HepG2 (cell line): ENCODE results near the gene ZNF786. TPM values are rescaled to one million over a fixed set of nuclear protein-coding genes. Genes with fewer than 3 reads are reported as not detected.

Source experiments
- CHCHD3 ChIP-seq: sonication (generic); formaldehyde crosslinking; IDR thresholded peaks from 2 replicates; pipeline ENCODE4 v1.8.0; 2022; ENCODE audit warnings: mild to moderate bottlenecking, missing genetic modification reagents, moderate library complexity
- ETV6 ChIP-seq: sonication (generic); formaldehyde crosslinking; conservative IDR thresholded peaks from 2 replicates; pipeline ENCODE4 v1.4.0; 2020; ENCODE audit warnings: missing genetic modification reagents
- GATA4 ChIP-seq: sonication (generic); IDR thresholded peaks from 2 replicates; pipeline ENCODE4 v1.6.1; 2016; ENCODE audit warnings: antibody characterized with exemption, low read depth, borderline replicate concordance
- MTF2 ChIP-seq: sonication (generic); formaldehyde crosslinking; IDR thresholded peaks from 2 replicates; pipeline ENCODE4 v1.5.0; 2020; ENCODE audit warnings: missing genetic modification reagents, borderline replicate concordance
- NKX3-1 ChIP-seq: sonication (generic); formaldehyde crosslinking; IDR thresholded peaks from 2 replicates; pipeline ENCODE4 v1.5.0; 2020; ENCODE audit warnings: missing genetic modification reagents
- NR2F2 ChIP-seq: IDR thresholded peaks from 2 replicates; pipeline ENCODE4 v1.6.1; 2012; ENCODE audit warnings: low read depth, inconsistent platforms, borderline replicate concordance
- SOX13 ChIP-seq, 3 experiments: fragments of 450-650 bp in 1 of 3; sonication (generic) in 1 of 3; formaldehyde crosslinking in 1 of 3; IDR thresholded peaks in 2 of 3; conservative IDR thresholded peaks in 1 of 3; 2 replicates each; pipeline versions ENCODE4 v1.5.0 to v1.6.1; 2016 to 2020; ENCODE audit warnings: antibody characterized with exemption in 1 of 3, mild to moderate bottlenecking in 1 of 3, missing compliant biosample characterization in 1 of 3, missing genetic modification reagents in 1 of 3, moderate library complexity in 1 of 3
- ZBTB3 ChIP-seq: sonication (generic); formaldehyde crosslinking; IDR thresholded peaks from 2 replicates; pipeline ENCODE4 v1.4.0; 2020; ENCODE audit warnings: low read depth, mild to moderate bottlenecking, moderate library complexity, missing genetic modification reagents, borderline replicate concordance
- ZHX2 ChIP-seq, 2 experiments: sonication (generic) in 1 of 2; formaldehyde crosslinking in 1 of 2; IDR thresholded peaks; 2 replicates each; pipeline versions ENCODE4 v1.6.1 to v1.9.0; 2014 to 2022; ENCODE audit warnings: antibody characterized with exemption in 1 of 2, borderline replicate concordance in 1 of 2, inconsistent platforms in 1 of 2, low read depth in 1 of 2, missing genetic modification reagents in 1 of 2
- ZNF124 ChIP-seq: sonication (generic); formaldehyde crosslinking; IDR thresholded peaks from 2 replicates; pipeline ENCODE4 v1.4.0; 2020; ENCODE audit warnings: missing genetic modification reagents
- ZNF296 ChIP-seq: sonication (generic); formaldehyde crosslinking; conservative IDR thresholded peaks from 2 replicates; pipeline ENCODE4 v1.5.0; 2020; ENCODE audit warnings: mild to moderate bottlenecking, missing genetic modification reagents
- ZNF30 ChIP-seq: sonication (generic); formaldehyde crosslinking; IDR thresholded peaks from 2 replicates; pipeline ENCODE4 v1.5.0; 2020; ENCODE audit warnings: mild to moderate bottlenecking, missing genetic modification reagents
- ZNF331 ChIP-seq: sonication (generic); formaldehyde crosslinking; IDR thresholded peaks from 2 replicates; pipeline ENCODE4 v1.4.0; 2020; ENCODE audit warnings: missing genetic modification reagents
- ZNF512B ChIP-seq: sonication (generic); formaldehyde crosslinking; IDR thresholded peaks from 2 replicates; pipeline ENCODE4 v1.5.1; 2020; ENCODE audit warnings: missing genetic modification reagents, mild to moderate bottlenecking, borderline replicate concordance
- ZNF674 ChIP-seq: sonication (generic); formaldehyde crosslinking; IDR thresholded peaks from 2 replicates; pipeline ENCODE4 v1.5.0; 2020; ENCODE audit warnings: low read depth, mild to moderate bottlenecking, missing genetic modification reagents
- ZNF878 ChIP-seq: sonication (generic); formaldehyde crosslinking; IDR thresholded peaks from 2 replicates; pipeline ENCODE4 v1.8.1; 2023; ENCODE audit warnings: mild to moderate bottlenecking, missing genetic modification reagents, moderate library complexity
- polyA plus RNA-seq, 8 experiments: library from polyadenylated mRNA; depleted of rRNA in 3 of 8; stranded (reverse) in 7 of 8; unstranded in 1 of 8; fragments of >200 nt; fragmentation: Illumina TruSeq in 4 of 8; extraction: Trizol in 4 of 8; gene quantifications; 2 replicates each; pipeline versions ENCODE4 v1.2.1 to v1.2.3, GENCODE V29; 2011 to 2016; ENCODE audit warnings: low read depth in 4 of 8, missing spikeins in 1 of 8, mixed read lengths in 1 of 8; ENCODE audit not compliant: insufficient read depth in 1 of 8
- total RNA-seq, 5 experiments: library from RNA; depleted of rRNA; stranded (reverse); fragments of >200 nt; fragmentation: Illumina TruSeq; extraction: Trizol; gene quantifications; 2 replicates each; pipeline ENCODE4 v1.2.3, GENCODE V29; 2016; ENCODE audit warnings: low read depth in 1 of 5
- TF ChIP-seq, protein P1 (sequence below): sonication (generic); formaldehyde crosslinking; IDR thresholded peaks from 2 replicates; pipeline ENCODE4 v1.9.0; 2021; ENCODE audit warnings: missing genetic modification reagents, borderline replicate concordance

Gene ZNF786
- total and polyA plus RNA-seq, 2 of the 13 experiments (the other 11 are each of a cell fraction or from before 2014, with no cell fraction given) = 2.0 to 4.0 TPM

- TF ChIP-seq ZNF512B = 0 out of 2 replicates have a peak, but pooled peaks have one; percentile 32
- TF ChIP-seq, protein P1, sequence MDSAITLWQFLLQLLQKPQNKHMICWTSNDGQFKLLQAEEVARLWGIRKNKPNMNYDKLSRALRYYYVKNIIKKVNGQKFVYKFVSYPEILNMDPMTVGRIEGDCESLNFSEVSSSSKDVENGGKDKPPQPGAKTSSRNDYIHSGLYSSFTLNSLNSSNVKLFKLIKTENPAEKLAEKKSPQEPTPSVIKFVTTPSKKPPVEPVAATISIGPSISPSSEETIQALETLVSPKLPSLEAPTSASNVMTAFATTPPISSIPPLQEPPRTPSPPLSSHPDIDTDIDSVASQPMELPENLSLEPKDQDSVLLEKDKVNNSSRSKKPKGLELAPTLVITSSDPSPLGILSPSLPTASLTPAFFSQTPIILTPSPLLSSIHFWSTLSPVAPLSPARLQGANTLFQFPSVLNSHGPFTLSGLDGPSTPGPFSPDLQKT (CRISPR knock-in tag) = 0 out of 2 replicates have a peak, but pooled peaks have one; percentile 73
- peak; percentile 13; the same call in 1 of the 2 replicates for TF ChIP-seq GATA4
- TF ChIP-seq ZHX2 (IDR thresholded peaks at IDR 0.05; ENCODE audit: low read depth) = peak; percentile 57; the same call in 1 of the 2 replicates
- TF ChIP-seq ZHX2 (CRISPR knock-in tag; IDR thresholded peaks at IDR 0.05; ENCODE audit: borderline replicate concordance) = peak; percentile 52; the same call in 1 of the 2 replicates
- 0 out of 2 replicates have a peak, but pooled peaks have one; percentile 75 for TF ChIP-seq ZNF878 (CRISPR knock-in tag)
- TF ChIP-seq NKX3-1 (CRISPR knock-in tag) = no peak; the same call in 1 of the 2 replicates
- no peak for TF ChIP-seq SOX13 (IDR thresholded peaks at IDR 0.05)
- TF ChIP-seq SOX13 (CRISPR knock-in tag; conservative IDR thresholded peaks at IDR 0.05 in 1 of 2, IDR thresholded peaks at IDR 0.05 in 1 of 2) = peak; percentile 12 to 45; a peak in 2 of 4 replicates
- TF ChIP-seq ZNF30 (CRISPR knock-in tag) = peak; percentile 70
- peak; percentile 79 for TF ChIP-seq CHCHD3
- peak; percentile 90; the same call in 1 of the 2 replicates for TF ChIP-seq ZNF331 (CRISPR knock-in tag)
- TF ChIP-seq ZNF674 = peak; percentile 94; the same call in 1 of the 2 replicates
- peak; percentile 79 for TF ChIP-seq MTF2
- TF ChIP-seq NR2F2 = no peak
- TF ChIP-seq ZNF296 (CRISPR knock-in tag) = peak; percentile 4
- peak; percentile 72 for TF ChIP-seq ZNF124 (CRISPR knock-in tag)
- no peak for TF ChIP-seq ZBTB3
- TF ChIP-seq ETV6 (CRISPR knock-in tag) = peak; percentile 33; the same call in 1 of the 2 replicates
Observed at GRCh38 chr7:149125863-149126661, 35.5 kb upstream of the ZNF786 start, which contains the start of gene ZNF425 (continued).
